Prostate gland (tissue), 2 donors: ENCODE measurements around the gene MGAT5.

Source experiments
- CTCF ChIP-seq, 4 experiments: fragments of 200-600 bp in 2 of 4; fragments of 450-650 bp in 2 of 4; sonication (generic) in 2 of 4; IDR thresholded peaks; 1 replicate in 3 of 4; 2 replicates in 1 of 4; pipeline ENCODE4 v1.5.1; 2016 to 2019; ENCODE audit warnings: antibody characterized with exemption in 4 of 4, mild to moderate bottlenecking in 2 of 4, moderate library complexity in 2 of 4
- POLR2AphosphoS5 ChIP-seq: sonication (generic); formaldehyde crosslinking; IDR thresholded peaks from one replicate; pipeline ENCODE4 v1.6.1; 2017; ENCODE audit warnings: antibody characterized with exemption

- TF ChIP-seq CTCF (IDR thresholded peaks at IDR 0.05) (no peak), POLR2AphosphoS5 (no peak)
Measured at GRCh38 chr2:134384131-134384530, 130.3 kb downstream of the MGAT5 start.
